ENCODE results near the gene USP17L10.
"Not testable (repeated sequence)": the region's sequence is repeated elsewhere in the genome, so short reads cannot be mapped to it uniquely, and the experiment has no call there.

DNA sequence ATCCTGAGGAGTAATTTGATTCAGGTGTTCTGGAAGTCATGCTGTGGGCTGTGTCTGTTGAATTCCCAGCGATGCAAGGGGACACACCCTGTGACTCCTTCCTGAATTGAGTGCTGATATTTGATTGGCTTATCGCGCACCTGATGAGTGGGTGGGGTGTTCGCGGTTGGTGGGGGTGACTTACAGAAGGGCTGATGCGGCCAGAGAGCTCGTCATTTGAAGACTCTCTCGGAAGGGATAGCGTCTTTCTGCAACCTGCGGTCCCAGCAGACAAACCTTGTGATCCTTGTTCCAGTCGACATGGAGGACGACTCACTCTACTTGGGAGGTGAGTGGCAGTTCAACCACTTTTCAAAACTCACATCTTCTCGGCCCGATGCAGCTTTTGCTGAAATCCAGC, 33.1 kb downstream of the USP17L10 start, which contains the start of gene USP17L17:
- not testable (repeated sequence) for TF ChIP-seq CTCF (IDR thresholded peaks at IDR 0.05; ENCODE audit: low read depth, low read length, poor library complexity, severe bottlenecking); EZH2phosphoT487 (IDR thresholded peaks at IDR 0.05; ENCODE audit: borderline replicate concordance, low read length)

Data from DOHH2 (cell line).